IPS-18c (cell line): ENCODE data around the gene TBC1D30.

ENCODE experiments used
- H3K4me3 ChIP-seq: 2 replicates; pipeline ENCODE4 v1.7.0; 2013; ENCODE audit warnings: low read depth, mild to moderate bottlenecking, low read length, moderate library complexity; ENCODE audit not compliant: insufficient read depth
- H3K9me3 ChIP-seq: one replicate; pipeline ENCODE4 v1.6.1; 2013; ENCODE audit warnings: mild to moderate bottlenecking, low read length, moderate library complexity; ENCODE audit not compliant: control insufficient read depth, insufficient read depth

TBC1D30 gene

DNA sequence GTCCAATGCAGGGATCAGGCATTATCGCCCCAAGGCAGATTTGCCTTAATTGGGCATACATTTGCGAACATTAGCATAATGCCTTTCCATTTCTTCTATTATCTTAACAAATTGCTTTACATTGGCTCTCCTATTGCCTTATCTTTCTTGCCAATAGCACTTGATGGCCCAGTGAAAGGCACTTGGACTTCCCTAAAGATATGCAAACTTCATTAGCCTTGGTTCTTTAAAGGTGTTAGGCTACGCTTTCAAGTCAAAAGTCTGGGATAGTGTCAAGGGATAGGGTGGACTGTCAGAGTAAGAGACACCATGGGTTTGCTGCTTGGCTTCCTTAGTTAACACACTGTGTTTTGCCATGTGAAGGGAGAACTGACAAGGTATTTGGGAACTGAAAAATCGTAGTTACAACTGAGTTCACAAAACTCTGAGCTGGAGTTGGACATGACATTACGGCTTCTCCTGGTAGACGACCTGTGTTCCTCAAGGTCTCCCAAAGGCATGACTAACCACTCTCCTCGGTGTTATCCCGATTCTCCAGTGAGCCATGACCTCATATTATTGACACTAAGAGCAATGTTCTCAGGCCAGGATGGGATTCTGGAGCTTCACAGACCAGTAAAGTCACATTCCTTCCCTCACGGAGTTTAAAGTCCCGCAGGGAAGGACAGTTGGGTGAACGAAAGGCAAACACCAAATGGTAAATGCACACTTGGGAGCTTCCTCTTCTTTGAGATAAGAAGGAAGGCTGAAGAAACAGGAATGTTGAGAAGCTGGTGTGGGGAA is 65.2 kb downstream of the TBC1D30 start:
- H3K9me3 ChIP-seq, result no peaks in the 10 kb centered on the region
- H3K4me3 ChIP-seq, result no peak overlapping the region

DNA sequence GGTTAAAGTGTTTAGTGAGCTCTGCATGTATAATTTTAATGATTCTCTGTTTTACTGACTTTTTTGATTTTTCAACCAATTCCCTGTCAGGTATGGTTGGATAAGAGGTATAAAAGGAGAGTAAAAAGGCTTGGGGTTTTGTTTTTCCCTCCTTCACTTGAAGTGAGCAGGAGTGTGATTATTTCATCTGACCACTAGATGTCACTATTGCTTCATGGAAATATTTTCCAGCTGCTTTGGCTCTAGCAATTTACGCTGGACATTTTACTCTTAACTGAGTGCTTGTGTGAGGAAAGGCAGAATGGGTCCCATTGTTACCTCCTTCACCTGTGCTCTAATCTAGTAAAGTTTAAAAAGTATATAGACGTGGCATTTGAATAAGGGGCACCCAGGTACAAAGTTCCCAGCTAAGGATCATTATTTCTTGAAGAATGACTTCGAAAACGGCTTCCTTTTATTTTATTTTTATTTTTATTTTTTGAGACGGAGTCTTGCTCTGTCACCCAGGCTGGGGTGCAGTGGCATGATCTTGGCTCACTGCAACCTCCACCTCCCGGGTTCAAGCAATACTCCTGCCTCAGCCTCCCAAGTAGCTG is 66.5 kb downstream of the TBC1D30 start:
- no peaks in the 10 kb centered on the region for H3K9me3 ChIP-seq
- H3K4me3 ChIP-seq, result no peak overlapping the region

DNA sequence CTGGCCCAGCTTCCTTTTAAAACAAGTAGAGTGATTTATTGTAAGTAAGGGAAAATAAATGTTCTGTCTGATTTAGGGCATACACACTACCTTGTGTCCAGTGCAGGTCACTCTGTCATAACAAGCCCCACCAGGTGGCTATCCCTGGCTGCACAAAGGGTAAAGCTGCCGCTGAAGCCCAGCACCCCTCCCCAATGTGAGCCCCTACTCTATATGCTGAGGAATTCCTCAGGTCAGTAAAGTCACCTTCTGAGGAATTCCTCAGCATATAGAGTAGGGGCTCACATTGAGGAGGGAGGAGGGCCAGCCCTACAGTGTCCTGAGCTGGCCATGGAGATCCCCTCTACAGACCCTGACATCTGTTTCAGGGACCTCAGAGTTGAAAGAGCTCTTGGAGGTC is 67.2 kb downstream of the TBC1D30 start:
- H3K4me3 ChIP-seq, result no peak overlapping the region
- no peaks in the 10 kb centered on the region for H3K9me3 ChIP-seq

DNA sequence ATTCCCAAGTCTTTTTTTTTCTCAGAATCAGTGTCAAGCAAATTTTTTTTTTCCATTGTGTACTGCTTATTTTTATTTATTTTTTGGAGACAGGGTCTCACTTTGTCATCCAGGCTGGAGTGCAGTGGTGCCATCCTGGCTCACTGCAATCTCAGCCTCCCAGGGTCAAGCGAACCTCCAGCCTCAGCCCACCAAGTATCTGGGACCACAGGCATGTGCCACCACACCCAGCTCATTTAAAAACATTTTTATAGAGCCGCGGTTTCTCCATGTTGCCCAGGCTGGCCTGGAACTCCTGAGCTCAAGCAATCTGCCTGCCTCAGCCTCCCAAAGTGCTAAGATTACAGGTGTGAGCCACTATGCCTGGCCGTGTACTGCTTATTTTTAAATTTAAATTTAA is 68.1 kb downstream of the TBC1D30 start:
- H3K4me3 ChIP-seq, result no peak overlapping the region
- no peaks in the 10 kb centered on the region for H3K9me3 ChIP-seq

DNA sequence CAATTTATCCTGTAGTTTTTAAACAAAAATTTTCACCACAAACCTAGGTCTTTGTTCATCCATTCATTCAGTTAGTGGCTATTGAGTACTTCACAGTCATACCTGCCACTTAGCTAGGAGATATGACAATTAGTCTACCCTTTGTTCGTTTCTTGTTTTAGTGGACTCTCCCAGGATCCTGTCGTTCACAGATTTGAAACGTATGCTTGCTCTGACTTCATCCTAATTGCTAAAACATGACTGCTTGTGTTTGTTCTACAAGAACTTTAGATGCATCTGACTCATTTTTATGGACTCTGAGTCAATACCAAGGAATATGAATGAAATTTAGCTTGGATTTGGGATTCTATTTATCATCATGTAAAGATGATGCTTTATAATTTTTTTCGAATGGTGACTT is 69.5 kb downstream of the TBC1D30 start:
- H3K9me3 ChIP-seq, result no peaks in the 10 kb centered on the region
- no peak overlapping the region for H3K4me3 ChIP-seq

DNA sequence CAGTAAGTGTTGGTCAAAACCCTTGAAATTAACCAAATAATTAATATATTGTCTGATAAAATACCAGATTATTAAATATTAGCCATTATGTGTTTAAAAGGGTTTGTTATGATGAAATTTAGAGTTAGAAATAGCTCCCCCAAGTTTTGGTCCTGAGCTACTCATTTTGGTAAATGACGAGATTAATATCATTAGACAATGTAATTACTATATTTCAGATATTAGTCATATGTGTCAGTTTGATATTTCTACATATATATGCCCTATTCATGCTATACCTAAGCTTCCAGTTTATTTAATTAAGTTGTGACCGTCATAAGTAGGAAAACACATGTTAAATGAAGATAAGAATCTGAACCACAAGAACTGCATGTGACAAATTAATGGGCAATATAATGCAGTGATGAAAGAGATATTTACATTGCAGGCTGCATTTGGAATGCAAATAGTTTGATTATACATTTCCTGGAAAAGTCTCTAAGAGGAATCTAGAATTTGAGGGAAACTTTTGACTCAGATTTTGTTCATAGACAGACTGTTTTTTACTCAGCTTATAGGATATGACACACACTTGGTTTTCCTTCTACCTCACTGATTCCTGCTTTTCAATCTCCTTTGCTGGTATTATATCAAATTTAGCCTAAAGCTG is 70.5 kb downstream of the TBC1D30 start:
- no peaks in the 10 kb centered on the region for H3K9me3 ChIP-seq
- H3K4me3 ChIP-seq, result no peak overlapping the region

DNA sequence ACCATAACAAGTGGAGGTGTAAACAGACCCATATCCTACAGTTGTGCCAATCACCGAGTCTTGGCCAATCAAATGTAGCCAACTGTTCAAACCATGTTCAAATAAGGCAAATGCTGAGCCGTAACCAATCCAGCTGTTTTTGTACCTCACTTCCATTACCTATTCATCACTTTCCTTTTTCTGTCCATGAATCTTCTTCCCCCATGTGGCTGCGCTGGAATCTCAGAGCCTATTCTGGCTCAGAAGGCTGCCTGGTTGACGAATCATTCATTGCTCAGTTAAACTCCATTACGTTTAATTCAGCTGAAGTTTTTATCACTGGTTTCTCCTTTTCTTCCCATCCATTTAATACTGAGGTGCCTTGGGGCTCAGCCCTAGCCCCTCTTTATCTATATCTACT is 71.1 kb downstream of the TBC1D30 start:
- no peaks in the 10 kb centered on the region for H3K9me3 ChIP-seq
- no peak overlapping the region for H3K4me3 ChIP-seq

DNA sequence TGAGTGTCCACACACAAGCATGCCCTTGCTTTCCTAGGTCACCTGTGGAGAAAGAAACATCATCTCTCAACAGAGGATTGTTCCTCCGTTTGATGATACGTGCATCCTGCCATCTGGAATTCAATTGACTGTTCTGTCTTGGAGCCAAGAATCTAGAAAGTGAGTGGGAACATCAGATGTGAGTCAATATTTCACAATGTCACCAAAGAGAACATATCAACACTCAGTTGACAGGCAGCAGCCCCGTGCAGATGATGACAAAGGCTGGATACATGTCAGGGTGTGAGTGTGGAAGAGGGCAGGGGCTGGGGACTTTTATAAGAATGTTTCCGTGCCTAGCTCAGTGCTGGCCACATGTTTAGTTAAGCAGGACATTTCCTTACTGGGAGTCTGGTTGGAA is 76.1 kb downstream of the TBC1D30 start:
- H3K9me3 ChIP-seq, result no peaks in the 10 kb centered on the region
- no peak overlapping the region for H3K4me3 ChIP-seq

DNA sequence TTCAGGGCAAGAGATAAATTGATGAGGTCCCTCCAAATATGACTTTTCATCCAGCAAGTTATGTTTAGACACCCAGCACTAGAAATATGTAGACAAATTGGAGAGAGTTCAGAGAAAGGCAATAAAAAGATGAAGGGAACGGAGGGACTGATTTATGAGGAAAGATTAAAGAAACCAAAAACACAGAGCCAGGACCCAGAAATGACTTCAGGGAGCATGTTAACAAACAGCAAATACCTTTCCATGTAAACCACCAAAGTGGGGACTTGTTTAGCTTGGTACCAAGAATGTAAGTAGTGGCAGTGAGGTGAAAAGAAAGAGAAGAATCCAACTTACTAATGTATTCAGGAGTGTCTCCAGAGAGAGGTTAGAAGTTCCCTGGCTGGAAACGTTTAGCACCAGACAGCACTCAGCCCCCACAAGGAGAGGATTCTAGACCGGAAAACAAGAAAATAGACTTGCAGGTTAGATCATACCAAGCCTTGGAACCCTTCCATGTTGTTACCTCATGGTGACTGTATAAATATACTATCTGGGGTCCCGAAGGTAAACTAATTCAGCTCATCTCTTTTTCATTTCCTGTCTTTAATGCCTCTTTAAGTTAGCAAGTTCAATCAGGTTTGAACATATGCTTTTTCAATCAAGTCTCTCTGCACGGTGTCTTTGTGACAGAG is 79.2 kb downstream of the TBC1D30 start:
- H3K4me3 ChIP-seq, result no peak overlapping the region
- no peaks in the 10 kb centered on the region for H3K9me3 ChIP-seq

DNA sequence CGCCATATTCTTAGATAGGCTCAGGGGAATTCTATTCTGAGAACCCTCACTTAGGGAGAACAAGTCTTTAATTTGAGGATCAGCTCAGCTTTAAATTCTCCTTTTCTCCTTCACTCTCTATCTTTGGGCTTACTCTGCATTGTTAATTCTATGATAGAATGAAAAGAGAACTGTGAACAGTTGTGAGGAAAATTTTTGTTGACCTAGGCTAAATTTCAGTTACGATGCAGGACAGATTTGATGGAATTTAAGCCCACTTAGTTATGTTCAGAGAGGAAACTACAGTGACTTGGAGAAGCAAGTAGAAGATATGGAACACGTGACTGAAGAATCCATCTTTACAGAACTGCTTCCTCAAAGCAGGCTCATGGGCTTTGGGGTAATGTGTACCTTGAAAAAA is 82.7 kb downstream of the TBC1D30 start:
- Histone ChIP-seq H3K9me3 (no peaks in the 10 kb centered on the region), H3K4me3 (no peak overlapping the region)

DNA sequence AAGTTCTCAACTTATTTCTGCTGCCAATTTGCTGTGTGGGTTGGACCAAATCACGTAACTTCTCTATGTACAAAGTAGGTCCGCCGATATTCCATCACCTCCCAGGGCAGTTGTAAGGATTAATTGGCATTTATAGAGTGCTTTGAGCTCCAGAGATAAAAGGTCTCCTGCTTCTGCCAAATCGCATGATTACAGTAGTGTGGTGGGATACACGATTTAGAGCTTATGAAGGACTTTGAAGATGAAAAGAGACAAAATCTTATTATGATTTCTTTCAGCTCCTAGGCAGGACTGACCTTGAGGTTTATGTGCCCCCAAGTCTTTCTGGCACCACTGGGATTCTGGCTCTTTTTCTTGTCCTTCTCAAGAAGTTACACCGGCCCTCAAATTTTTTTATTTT is 84.7 kb downstream of the TBC1D30 start:
- Histone ChIP-seq H3K9me3 (no peaks in the 10 kb centered on the region), H3K4me3 (no peak overlapping the region)

DNA sequence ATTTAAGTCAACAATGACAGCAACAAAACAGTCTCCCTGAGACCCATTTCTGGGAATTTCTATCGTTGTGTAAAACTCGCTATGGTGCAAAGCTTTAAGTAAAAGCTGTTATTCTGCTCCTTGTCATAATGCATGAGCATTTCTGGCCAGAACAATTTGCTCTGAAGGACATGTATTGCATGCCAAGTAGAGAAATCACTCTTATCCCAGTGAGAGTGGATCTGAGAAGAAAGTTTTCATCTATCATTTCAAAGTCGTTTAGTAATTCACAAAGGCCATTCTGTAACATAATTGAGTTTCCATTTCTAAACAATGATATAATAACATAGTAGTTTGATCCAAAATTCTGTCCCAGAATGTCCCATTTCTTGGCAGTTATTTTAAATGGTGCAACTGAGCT is 86.6 kb downstream of the TBC1D30 start:
- no peaks in the 10 kb centered on the region for H3K9me3 ChIP-seq
- H3K4me3 ChIP-seq, result no peak overlapping the region

DNA sequence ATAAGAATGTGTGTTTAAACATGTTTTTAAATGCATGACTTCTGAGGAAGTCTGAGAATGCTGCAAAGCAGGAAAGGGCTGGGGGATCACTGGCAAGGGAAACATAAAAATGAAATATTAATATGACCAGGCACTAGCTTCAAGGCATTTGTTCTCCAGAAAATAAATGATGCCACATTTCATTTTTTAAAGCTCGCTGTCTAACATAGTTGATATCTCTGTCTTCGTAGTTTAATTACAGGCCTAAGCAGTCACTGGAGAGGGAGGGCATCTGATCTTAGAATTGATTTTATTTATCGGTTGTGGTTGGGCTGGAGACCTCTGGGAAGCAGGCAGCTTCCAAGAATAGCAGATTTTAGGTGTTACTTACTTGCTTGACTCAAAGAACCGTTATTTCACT is 87.5 kb downstream of the TBC1D30 start:
- H3K4me3 ChIP-seq, result no peak overlapping the region
- no peaks in the 10 kb centered on the region for H3K9me3 ChIP-seq

DNA sequence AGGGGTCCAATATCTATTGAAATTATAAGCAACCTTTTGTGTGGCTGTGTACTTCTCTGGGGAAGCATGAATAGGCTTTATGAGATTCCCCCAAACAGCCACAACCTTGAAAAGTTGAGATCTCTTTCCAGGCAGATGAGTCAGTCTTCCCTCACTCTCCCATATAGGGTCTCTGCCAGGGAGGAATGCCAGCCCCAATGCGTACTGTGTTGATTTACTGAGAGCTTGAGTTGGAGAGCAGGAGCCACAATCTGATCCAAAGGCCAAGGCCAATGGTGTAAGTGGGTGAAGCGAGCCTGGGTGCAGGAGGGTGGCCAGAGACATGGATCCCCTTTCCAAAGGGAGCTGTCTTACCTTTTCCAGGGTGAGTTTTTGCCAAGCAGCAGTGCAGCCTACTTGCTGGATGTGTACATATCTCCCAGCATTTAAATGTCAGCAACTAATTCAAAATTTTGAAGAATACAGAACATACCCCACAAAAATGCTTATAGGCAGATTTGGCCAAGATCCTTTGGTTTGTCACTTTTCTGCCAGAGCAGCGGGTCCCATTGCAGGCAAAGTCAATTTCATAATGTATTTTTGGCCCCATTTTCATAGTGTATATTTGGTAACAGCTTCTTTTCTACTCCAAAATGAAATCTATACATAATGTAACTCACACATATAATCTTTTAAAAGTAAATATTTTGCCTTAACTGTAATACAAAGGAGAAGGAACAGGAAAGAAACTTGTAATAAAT is 88.2 kb downstream of the TBC1D30 start:
- Histone ChIP-seq H3K9me3 (no peaks in the 10 kb centered on the region), H3K4me3 (no peak overlapping the region)

DNA sequence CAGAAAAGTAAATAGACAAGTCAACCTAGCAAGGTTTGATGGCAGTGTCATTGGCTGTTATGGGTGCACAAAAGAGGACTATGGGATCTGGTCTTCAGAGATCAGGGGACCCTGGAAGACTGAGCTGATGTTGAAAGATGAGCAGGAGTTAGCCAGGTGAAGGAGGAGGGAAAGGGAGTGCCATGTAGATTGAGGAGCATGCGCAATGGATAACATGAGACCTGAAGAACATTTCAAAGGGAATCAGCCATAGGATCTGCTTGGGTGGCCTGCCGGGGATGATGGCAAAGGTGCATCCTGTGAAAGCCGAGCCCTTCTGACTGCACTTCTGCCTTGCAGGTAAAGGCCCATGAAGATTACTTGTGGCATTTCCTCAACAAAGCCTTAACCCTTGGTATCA is 90.8 kb downstream of the TBC1D30 start:
- H3K4me3 ChIP-seq, result no peak overlapping the region
- no peaks in the 10 kb centered on the region for H3K9me3 ChIP-seq

DNA sequence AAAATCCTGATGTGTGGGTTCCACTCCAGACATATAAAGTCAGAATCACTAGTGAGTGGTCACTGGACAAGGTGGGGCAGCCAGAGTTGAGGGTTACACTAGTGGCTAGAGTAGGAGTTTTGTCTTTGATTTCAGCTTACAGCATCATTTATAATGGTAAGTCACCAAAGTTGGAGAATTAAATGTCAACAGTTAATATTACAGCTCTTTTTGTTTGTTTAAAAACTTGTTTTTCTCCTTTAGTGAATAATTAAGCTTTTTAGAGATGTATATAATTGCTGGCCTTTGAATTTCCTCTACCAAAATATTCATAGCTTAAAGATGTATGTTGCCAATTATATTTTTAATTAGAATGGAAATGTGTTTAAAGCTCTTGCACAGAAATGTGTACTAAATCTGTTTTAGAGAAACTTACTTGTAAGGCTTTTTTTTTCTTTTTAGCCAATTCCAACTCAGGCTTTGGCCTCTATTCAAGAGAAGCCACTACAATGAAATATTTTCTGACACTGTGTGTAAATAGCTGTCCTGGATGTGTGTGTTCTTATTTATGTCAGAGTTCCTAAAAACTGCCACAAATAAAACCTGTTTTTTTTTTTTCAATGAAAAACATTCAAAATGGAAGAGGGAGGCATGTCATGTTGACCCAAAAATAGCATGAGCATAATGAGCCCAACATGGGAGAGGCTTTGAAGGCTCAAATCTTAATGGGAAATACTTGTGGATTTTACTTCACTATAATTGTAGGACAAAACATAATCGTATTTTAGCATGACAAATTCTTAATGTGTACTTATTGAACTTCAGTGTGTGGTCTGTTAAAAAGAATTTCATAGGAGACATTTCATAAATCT is 92.2 kb downstream of the TBC1D30 start:
- Histone ChIP-seq H3K4me3 (no peak overlapping the region), H3K9me3 (no peaks in the 10 kb centered on the region)

DNA sequence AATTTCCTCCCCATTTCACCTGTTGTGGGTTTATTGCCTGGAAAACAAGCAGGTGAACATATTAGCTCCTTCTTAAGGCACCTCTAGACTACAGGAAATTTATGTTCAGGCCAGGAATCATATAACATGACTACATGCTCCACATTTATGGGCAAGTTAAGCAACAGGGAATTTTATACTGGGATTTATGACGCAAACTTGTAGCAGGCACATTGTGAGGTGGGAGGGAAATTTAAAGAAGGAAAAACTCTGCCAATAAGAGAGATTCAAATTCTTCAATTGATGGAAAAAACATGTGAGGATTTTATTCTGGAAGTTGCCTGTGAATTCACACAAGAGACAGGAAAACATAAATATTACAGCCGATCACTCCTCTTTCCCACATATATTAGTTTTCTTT is 93.9 kb downstream of the TBC1D30 start:
- no peaks in the 10 kb centered on the region for H3K9me3 ChIP-seq
- H3K4me3 ChIP-seq, result no peak overlapping the region
